Measurements from ENCODE around the gene VWA5B2. TPM values are rescaled to one million over a fixed set of nuclear protein-coding genes. Genes with fewer than 3 reads are reported as not detected.

Gene VWA5B2
- total and polyA plus RNA-seq, 2 of the 13 experiments (the other 11 are each of a cell fraction or from before 2014, with no cell fraction given) = 0.03 to 0.04 TPM

- no peak for TF ChIP-seq SAFB2 (CRISPR knock-in tag; IDR thresholded peaks at IDR 0.05; ENCODE audit: borderline replicate concordance, low read depth)
- TF ChIP-seq RXRB (CRISPR knock-in tag; IDR thresholded peaks at IDR 0.05; ENCODE audit: borderline replicate concordance) = peak; percentile 30; the same call in 1 of the 2 replicates
- TF ChIP-seq AHDC1 (CRISPR knock-in tag; IDR thresholded peaks at IDR 0.05; ENCODE audit: borderline replicate concordance) = peak; percentile 10; the same call in 1 of the 2 replicates
- TF ChIP-seq CENPBD1 (CRISPR knock-in tag; IDR thresholded peaks at IDR 0.05; ENCODE audit: borderline replicate concordance, low read depth) = no peak
- peak; percentile 60 for TF ChIP-seq ZMYM4 (CRISPR knock-in tag; IDR thresholded peaks at IDR 0.05)
- TF ChIP-seq TGIF2 (CRISPR knock-in tag; IDR thresholded peaks at IDR 0.05) = peak; percentile 58; the same call in 1 of the 2 replicates
- no peak for TF ChIP-seq RARG (CRISPR knock-in tag; IDR thresholded peaks at IDR 0.05; ENCODE audit: low read depth)
- TF ChIP-seq TEAD3 (CRISPR knock-in tag; optimal IDR thresholded peaks at IDR 0.05; ENCODE audit: borderline replicate concordance) = no peak
- no peak for TF ChIP-seq ZNF318 (CRISPR knock-in tag; IDR thresholded peaks at IDR 0.05)
- no peak for TF ChIP-seq PHB2 (IDR thresholded peaks at IDR 0.05; ENCODE audit: partially characterized antibody)
- no peak for TF ChIP-seq RELA (CRISPR knock-in tag; IDR thresholded peaks at IDR 0.05)
Observed at GRCh38 chr3:184249412-184250166, 20.2 kb downstream of the VWA5B2 start, which contains the start of gene EEF1AKMT4 (continued).

Measured in HepG2 (cell line).